ENCODE measurements around the gene WHRN.

DNA sequence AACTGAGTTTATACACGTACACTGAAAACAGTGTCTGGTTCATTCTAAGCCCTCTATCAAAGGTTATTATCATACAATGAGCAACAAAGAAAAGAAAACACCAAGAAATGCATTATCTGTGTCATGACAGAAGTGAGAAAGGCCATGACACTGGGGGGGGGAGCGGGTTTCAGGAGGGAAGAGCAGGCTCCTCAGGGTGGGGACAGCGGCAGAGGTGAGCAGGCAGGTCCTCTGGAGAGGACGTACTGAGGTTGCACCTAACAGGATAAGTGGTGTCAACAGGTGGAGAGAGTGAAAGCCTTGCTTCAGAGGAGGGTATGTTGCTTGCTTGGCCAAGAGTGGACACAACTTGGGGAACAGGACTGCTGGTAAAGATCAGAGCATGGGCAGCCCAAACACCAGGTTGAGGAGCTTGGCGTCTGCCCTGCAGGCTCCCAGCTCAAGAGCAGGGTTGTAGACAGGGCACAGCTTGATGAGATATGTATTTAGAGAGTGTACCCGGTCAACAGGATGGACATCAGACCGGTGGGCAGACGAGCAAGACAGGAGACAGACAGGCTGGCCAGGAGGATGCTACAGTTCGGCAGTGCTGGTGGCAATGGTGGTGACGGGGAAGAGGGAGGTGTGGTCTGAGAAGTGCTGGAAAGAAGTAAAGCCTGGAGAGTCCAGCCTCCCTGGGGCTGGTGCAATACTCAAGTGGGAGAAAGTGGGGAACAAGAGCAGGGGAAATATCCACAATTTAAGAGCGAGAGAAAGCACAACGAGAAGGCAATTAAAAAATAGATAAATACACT lies 10.3 kb downstream of the WHRN start:
- TF ChIP-seq, protein P1, sequence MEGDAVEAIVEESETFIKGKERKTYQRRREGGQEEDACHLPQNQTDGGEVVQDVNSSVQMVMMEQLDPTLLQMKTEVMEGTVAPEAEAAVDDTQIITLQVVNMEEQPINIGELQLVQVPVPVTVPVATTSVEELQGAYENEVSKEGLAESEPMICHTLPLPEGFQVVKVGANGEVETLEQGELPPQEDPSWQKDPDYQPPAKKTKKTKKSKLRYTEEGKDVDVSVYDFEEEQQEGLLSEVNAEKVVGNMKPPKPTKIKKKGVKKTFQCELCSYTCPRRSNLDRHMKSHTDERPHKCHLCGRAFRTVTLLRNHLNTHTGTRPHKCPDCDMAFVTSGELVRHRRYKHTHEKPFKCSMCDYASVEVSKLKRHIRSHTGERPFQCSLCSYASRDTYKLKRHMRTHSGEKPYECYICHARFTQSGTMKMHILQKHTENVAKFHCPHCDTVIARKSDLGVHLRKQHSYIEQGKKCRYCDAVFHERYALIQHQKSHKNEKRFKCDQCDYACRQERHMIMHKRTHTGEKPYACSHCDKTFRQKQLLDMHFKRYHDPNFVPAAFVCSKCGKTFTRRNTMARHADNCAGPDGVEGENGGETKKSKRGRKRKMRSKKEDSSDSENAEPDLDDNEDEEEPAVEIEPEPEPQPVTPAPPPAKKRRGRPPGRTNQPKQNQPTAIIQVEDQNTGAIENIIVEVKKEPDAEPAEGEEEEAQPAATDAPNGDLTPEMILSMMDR (CRISPR knock-in tag; IDR thresholded peaks at IDR 0.05): no peak
- TF ChIP-seq PAX8 (CRISPR knock-in tag; IDR thresholded peaks at IDR 0.05; ENCODE audit: borderline replicate concordance) (no peak), NPAS2 (CRISPR knock-in tag; IDR thresholded peaks at IDR 0.05; ENCODE audit: borderline replicate concordance) (no peak), HOXA7 (CRISPR knock-in tag; IDR thresholded peaks at IDR 0.05) (no peak), PRMT3 (CRISPR knock-in tag; IDR thresholded peaks at IDR 0.05; ENCODE audit: borderline replicate concordance, low read depth) (no peak), JUND (CRISPR knock-in tag; IDR thresholded peaks at IDR 0.05) (no peak), SUZ12 (IDR thresholded peaks at IDR 0.05; ENCODE audit: low read depth, low read length) (no peak), ZNF331 (CRISPR knock-in tag; IDR thresholded peaks at IDR 0.05) (no peak), SIN3B (IDR thresholded peaks at IDR 0.05; ENCODE audit: low read length) (no peak), ZNF780A (CRISPR knock-in tag; IDR thresholded peaks at IDR 0.05) (no peak)
- TF ChIP-seq, protein P2, sequence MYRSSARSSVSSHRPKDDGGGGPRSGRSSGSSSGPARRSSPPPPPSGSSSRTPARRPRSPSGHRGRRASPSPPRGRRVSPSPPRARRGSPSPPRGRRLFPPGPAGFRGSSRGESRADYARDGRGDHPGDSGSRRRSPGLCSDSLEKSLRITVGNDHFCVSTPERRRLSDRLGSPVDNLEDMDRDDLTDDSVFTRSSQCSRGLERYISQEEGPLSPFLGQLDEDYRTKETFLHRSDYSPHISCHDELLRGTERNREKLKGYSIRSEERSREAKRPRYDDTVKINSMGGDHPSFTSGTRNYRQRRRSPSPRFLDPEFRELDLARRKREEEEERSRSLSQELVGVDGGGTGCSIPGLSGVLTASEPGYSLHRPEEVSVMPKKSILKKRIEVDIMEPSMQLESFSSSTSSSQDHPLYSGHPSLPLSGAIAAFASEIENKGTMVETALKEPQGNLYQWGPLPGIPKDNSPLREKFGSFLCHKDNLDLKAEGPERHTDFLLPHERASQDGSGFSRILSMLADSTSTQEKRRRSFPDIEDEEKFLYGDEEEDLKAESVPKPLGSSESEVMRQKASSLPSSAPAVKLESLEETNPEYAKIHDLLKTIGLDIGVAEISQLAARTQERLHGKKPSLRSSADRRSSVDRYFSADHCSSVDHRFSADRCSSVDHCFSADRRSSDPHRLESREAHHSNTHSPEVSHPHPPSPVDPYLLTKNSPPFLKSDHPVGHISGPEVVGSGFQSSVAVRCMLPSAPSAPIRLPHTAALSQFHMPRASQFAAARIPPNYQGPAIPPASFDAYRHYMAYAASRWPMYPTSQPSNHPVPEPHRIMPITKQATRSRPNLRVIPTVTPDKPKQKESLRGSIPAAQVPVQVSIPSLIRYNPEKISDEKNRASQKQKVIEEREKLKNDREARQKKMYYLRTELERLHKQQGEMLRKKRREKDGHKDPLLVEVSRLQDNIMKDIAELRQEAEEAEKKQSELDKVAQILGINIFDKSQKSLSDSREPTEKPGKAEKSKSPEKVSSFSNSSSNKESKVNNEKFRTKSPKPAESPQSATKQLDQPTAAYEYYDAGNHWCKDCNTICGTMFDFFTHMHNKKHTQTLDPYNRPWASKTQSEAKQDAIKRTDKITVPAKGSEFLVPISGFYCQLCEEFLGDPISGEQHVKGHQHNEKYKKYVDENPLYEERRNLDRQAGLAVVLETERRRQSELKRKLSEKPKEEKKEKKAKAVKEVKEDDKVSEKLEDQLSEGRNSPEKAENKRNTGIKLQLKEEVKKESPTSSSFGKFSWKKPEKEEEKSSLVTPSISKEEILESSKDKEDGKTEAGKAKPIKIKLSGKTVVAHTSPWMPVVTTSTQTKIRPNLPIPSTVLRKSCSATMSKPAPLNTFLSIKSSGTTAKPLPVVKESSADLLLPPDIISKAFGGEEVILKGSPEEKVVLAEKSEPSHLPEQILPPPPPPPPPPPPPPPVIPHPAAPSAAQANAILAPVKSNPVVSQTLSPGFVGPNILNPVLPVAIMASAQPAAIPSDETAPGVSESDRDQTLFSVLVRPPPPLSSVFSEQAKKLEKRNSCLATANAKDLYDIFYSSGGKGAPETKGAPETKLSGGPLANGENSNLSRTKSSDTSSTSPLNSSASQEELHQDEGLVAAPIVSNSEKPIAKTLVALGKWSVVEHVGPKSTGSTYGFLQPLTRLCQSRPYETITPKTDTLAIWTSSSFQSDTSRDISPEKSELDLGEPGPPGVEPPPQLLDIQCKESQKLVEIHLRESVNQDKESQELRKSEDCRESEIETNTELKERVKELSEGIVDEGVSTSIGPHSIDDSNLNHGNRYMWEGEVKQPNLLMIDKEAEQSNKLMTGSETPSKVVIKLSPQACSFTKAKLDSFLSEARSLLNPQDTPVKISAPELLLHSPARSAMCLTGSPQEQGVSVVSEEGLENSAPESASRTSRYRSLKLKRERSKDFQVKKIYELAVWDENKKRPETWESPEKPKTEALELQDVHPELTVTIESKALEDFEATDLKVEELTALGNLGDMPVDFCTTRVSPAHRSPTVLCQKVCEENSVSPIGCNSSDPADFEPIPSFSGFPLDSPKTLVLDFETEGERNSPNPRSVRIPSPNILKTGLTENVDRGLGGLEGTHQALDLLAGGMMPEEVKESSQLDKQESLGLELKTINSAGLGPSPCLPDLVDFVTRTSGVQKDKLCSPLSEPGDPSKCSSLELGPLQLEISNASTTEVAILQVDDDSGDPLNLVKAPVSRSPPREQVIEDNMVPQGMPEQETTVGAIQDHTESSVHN (CRISPR knock-in tag; IDR thresholded peaks at IDR 0.05): no peak
- TF ChIP-seq, protein P3, sequence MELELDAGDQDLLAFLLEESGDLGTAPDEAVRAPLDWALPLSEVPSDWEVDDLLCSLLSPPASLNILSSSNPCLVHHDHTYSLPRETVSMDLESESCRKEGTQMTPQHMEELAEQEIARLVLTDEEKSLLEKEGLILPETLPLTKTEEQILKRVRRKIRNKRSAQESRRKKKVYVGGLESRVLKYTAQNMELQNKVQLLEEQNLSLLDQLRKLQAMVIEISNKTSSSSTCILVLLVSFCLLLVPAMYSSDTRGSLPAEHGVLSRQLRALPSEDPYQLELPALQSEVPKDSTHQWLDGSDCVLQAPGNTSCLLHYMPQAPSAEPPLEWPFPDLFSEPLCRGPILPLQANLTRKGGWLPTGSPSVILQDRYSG (CRISPR knock-in tag; IDR thresholded peaks at IDR 0.05): no peak
- TF ChIP-seq, protein P4, sequence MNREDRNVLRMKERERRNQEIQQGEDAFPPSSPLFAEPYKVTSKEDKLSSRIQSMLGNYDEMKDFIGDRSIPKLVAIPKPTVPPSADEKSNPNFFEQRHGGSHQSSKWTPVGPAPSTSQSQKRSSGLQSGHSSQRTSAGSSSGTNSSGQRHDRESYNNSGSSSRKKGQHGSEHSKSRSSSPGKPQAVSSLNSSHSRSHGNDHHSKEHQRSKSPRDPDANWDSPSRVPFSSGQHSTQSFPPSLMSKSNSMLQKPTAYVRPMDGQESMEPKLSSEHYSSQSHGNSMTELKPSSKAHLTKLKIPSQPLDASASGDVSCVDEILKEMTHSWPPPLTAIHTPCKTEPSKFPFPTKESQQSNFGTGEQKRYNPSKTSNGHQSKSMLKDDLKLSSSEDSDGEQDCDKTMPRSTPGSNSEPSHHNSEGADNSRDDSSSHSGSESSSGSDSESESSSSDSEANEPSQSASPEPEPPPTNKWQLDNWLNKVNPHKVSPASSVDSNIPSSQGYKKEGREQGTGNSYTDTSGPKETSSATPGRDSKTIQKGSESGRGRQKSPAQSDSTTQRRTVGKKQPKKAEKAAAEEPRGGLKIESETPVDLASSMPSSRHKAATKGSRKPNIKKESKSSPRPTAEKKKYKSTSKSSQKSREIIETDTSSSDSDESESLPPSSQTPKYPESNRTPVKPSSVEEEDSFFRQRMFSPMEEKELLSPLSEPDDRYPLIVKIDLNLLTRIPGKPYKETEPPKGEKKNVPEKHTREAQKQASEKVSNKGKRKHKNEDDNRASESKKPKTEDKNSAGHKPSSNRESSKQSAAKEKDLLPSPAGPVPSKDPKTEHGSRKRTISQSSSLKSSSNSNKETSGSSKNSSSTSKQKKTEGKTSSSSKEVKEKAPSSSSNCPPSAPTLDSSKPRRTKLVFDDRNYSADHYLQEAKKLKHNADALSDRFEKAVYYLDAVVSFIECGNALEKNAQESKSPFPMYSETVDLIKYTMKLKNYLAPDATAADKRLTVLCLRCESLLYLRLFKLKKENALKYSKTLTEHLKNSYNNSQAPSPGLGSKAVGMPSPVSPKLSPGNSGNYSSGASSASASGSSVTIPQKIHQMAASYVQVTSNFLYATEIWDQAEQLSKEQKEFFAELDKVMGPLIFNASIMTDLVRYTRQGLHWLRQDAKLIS (CRISPR knock-in tag; IDR thresholded peaks at IDR 0.05): no peak
- TF ChIP-seq, protein P5, sequence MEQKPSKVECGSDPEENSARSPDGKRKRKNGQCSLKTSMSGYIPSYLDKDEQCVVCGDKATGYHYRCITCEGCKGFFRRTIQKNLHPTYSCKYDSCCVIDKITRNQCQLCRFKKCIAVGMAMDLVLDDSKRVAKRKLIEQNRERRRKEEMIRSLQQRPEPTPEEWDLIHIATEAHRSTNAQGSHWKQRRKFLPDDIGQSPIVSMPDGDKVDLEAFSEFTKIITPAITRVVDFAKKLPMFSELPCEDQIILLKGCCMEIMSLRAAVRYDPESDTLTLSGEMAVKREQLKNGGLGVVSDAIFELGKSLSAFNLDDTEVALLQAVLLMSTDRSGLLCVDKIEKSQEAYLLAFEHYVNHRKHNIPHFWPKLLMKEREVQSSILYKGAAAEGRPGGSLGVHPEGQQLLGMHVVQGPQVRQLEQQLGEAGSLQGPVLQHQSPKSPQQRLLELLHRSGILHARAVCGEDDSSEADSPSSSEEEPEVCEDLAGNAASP (CRISPR knock-in tag; IDR thresholded peaks at IDR 0.05; ENCODE audit: borderline replicate concordance): no peak

Data from HepG2 (cell line).